HCT116 (cell line): ENCODE results near the gene FGF22. TPM values are rescaled to one million over a fixed set of nuclear protein-coding genes. Genes with fewer than 3 reads are reported as not detected.

Source experiments
- ATAC-seq: fragments of 200-7000 bp; cut with Tn5 transposase; 2 replicates; pipeline ENCODE4 v1.9.1; 2020; ENCODE audit warnings: mild to moderate bottlenecking, moderate library complexity
- BruUV-seq: library from RNA; stranded (reverse); fragments of 400-500 nt; replicated peaks from 2 replicates; lab custom pipeline; 2021; lab: Mats Ljungman, UMichigan
- CTCF ChIA-PET: fragments of 300-600 bp; sonication (Branson Sonifier 250); formaldehyde crosslinking; loops from one replicate; lab custom pipeline; 2021; ENCODE audit warnings: antibody characterized with exemption; lab: Charles Lee
- POLR2A ChIA-PET: fragments of 300-600, 350-600 bp; sonication (Branson Sonifier 250); formaldehyde crosslinking; loops from one replicate; lab custom pipeline; 2021; ENCODE audit warnings: antibody characterized with exemption; lab: Charles Lee
- RAD21 ChIA-PET, 2 experiments: fragments of 300-600 bp; sonication (Branson Sonifier 250); formaldehyde crosslinking; loops; one replicate each; lab custom pipeline; 2023; ENCODE audit warnings: low total read pairs in 2 of 2; ENCODE audit not compliant: uncharacterized antibody in 2 of 2, unreplicated experiment in 2 of 2, low non-redundant PET in 1 of 2; lab: Charles Lee
- DNase-seq: peaks from one replicate; pipeline ENCODE4 v3.0.0-alpha.2; 2010; ENCODE audit warnings: low read depth, low spot score
- H2AFZ ChIP-seq: fragments of 200-600 bp; shearing (Covaris generic), sonication (generic); 2 replicates; pipeline ENCODE4 v1.6.1; 2017; ENCODE audit warnings: low read depth, mixed run types, mixed read lengths, antibody characterized with exemption, low read length; ENCODE audit not compliant: poor library complexity, severe bottlenecking
- H3K27ac ChIP-seq: 2 replicates; pipeline ENCODE4 v1.5.1; 2012; ENCODE audit warnings: low read depth, low read length
- H3K27me3 ChIP-seq: fragments of 200-600 bp; sonication (generic); 2 replicates; pipeline ENCODE4 v1.6.1; 2016; ENCODE audit warnings: mixed run types, low read length, mixed read lengths; ENCODE audit not compliant: insufficient read depth
- H3K36me3 ChIP-seq, 2 experiments: fragments of 200-500 bp in 1 of 2; fragments of 200-600 bp in 1 of 2; sonication (Bioruptor generic) in 1 of 2; sonication (generic) in 1 of 2; 2 replicates each; pipeline versions ENCODE4 v1.5.1 to v1.6.1; 2014 to 2016; ENCODE audit warnings: low read length in 2 of 2, inconsistent platforms in 1 of 2, mixed read lengths in 1 of 2, mixed run types in 1 of 2; ENCODE audit not compliant: insufficient read depth in 2 of 2, control insufficient read depth in 1 of 2
- H3K4me1 ChIP-seq, 2 experiments: fragments of 200-600 bp in 1 of 2; sonication (generic) in 1 of 2; 2 replicates each; pipeline versions ENCODE4 v1.5.1 to v1.6.1; 2012 to 2017; ENCODE audit warnings: low read length in 2 of 2, inconsistent platforms in 1 of 2, mild to moderate bottlenecking in 1 of 2, mixed read lengths in 1 of 2, mixed run types in 1 of 2, moderate library complexity in 1 of 2; ENCODE audit not compliant: insufficient read depth in 2 of 2, control insufficient read depth in 1 of 2
- H3K4me2 ChIP-seq: fragments of 200-600 bp; sonication (generic); 2 replicates; pipeline ENCODE4 v1.6.1; 2017; ENCODE audit warnings: mixed run types, low read length, mixed read lengths
- H3K4me3 ChIP-seq, 2 experiments: fragments of 200-600 bp in 1 of 2; sonication (generic) in 1 of 2; replicated peaks in 1 of 2; 2 replicates each; pipeline ENCODE4 v1.5.1; 2011 to 2016; ENCODE audit warnings: low read length in 2 of 2, control low read depth in 1 of 2, low read depth in 1 of 2, mild to moderate bottlenecking in 1 of 2, mixed read lengths in 1 of 2, mixed run types in 1 of 2
- H3K79me2 ChIP-seq: fragments of 200-600 bp; sonication (generic); 2 replicates; pipeline ENCODE4 v1.6.1; 2017; ENCODE audit warnings: mild to moderate bottlenecking, mixed run types, low read length, moderate library complexity, mixed read lengths; ENCODE audit not compliant: insufficient read depth
- H3K9ac ChIP-seq: fragments of 200-600 bp; sonication (generic); 2 replicates; pipeline ENCODE4 v1.6.1; 2016; ENCODE audit warnings: low read length, mixed read lengths
- H3K9me2 ChIP-seq: fragments of 200-600 bp; sonication (generic), shearing (Covaris generic); 2 replicates; pipeline ENCODE4 v1.6.1; 2017; ENCODE audit warnings: mixed run types, mild to moderate bottlenecking, moderate library complexity; ENCODE audit not compliant: insufficient read depth
- H3K9me3 ChIP-seq, 2 experiments: fragments of 200-500 bp in 1 of 2; fragments of 200-600 bp in 1 of 2; sonication (Bioruptor generic) in 1 of 2; sonication (generic) in 1 of 2; 2 replicates each; pipeline ENCODE4 v1.6.1; 2014 to 2017; ENCODE audit warnings: low read length in 2 of 2, mixed read lengths in 2 of 2, inconsistent platforms in 1 of 2, low read depth in 1 of 2, mild to moderate bottlenecking in 1 of 2, mixed run types in 1 of 2, moderate library complexity in 1 of 2; ENCODE audit not compliant: control insufficient read depth in 1 of 2, insufficient read depth in 1 of 2
- H4K20me1 ChIP-seq: fragments of 200-600 bp; sonication (generic), shearing (Covaris generic); 2 replicates; pipeline ENCODE4 v1.6.1; 2017; ENCODE audit warnings: mixed run types, mild to moderate bottlenecking, moderate library complexity; ENCODE audit not compliant: insufficient read depth
- ATF3 ChIP-seq: IDR thresholded peaks from 2 replicates; pipeline ENCODE4 v1.6.1; 2012
- CEBPB ChIP-seq: IDR thresholded peaks from 2 replicates; pipeline ENCODE4 v1.6.1; 2012; ENCODE audit warnings: low read depth
- CTCF ChIP-seq, 3 experiments: fragments of 200-600 bp in 1 of 3; sonication (generic) in 1 of 3; IDR thresholded peaks in 2 of 3; conservative IDR thresholded peaks in 1 of 3; 2 replicates each; pipeline ENCODE4 v1.5.1; 2012 to 2017; ENCODE audit warnings: low read depth in 2 of 3, low read length in 2 of 3, antibody characterized with exemption in 1 of 3, borderline replicate concordance in 1 of 3, control low read depth in 1 of 3, mild to moderate bottlenecking in 1 of 3, mixed read lengths in 1 of 3, mixed run types in 1 of 3, moderate library complexity in 1 of 3; ENCODE audit not compliant: insufficient read depth in 1 of 3
- EGR1 ChIP-seq: IDR thresholded peaks from 2 replicates; pipeline ENCODE4 v1.6.1; 2012; ENCODE audit warnings: low read depth
- FOSL1 ChIP-seq: IDR thresholded peaks from 2 replicates; pipeline ENCODE4 v1.6.1; 2012; ENCODE audit warnings: low read depth
- MAX ChIP-seq: IDR thresholded peaks from 2 replicates; pipeline ENCODE4 v1.6.1; 2012
- POLR2A ChIP-seq: IDR thresholded peaks from 2 replicates; pipeline ENCODE4 v1.7.0; 2011; ENCODE audit warnings: borderline replicate concordance; ENCODE audit not compliant: insufficient read depth, insufficient read length; ENCODE audit errors: extremely low read depth
- RAD21 ChIP-seq: IDR thresholded peaks from 2 replicates; pipeline ENCODE4 v1.6.1; 2012; ENCODE audit warnings: low read depth, mild to moderate bottlenecking
- REST ChIP-seq: IDR thresholded peaks from 2 replicates; pipeline ENCODE4 v1.6.1; 2012; ENCODE audit warnings: low read depth
- SP1 ChIP-seq: IDR thresholded peaks from 2 replicates; pipeline ENCODE4 v1.6.1; 2012; ENCODE audit warnings: low read depth
- TCF7L2 ChIP-seq: IDR thresholded peaks from 2 replicates; pipeline ENCODE4 v1.7.0; 2011; ENCODE audit warnings: borderline replicate concordance, inconsistent platforms; ENCODE audit not compliant: insufficient read depth, insufficient read length; ENCODE audit errors: extremely low read depth
- YY1 ChIP-seq: IDR thresholded peaks from 2 replicates; pipeline ENCODE4 v1.6.1; 2011; ENCODE audit warnings: low read length, low read depth, moderate library complexity, mild to moderate bottlenecking; ENCODE audit not compliant: insufficient replicate concordance; ENCODE audit errors: extremely low read depth
- ZFX ChIP-seq: fragments of 450-650 bp; IDR thresholded peaks from 2 replicates; pipeline ENCODE4 v1.6.1; 2017
- intact Hi-C: fragments of 100-400 bp; cut with micrococcal nuclease; formaldehyde crosslinking; loops from 2 replicates; pipeline ENCODE4 v1.10.0; 2022
- total RNA-seq: library from RNA; stranded (reverse); gene quantifications from one replicate; pipeline ENCODE4 v1.2.1, GENCODE V29; 2021; ENCODE audit not compliant: unreplicated experiment

The FGF22 gene
- total RNA-seq, 1 experiment from 2014 or later, result 1.5 TPM

GRCh38 chr19:615619-616018 is 24.1 kb upstream of the FGF22 start:
- Histone ChIP-seq H2AFZ (no peak overlapping the region), H4K20me1 (no peaks in the 10 kb centered on the region), H3K79me2 (no peaks in the 10 kb centered on the region), H3K36me3 (peaks cover 0 to 26% of the 10 kb centered on the region in 2 experiments; a peak in 2 of 4 replicates), H3K9ac (no peak overlapping the region), H3K27ac (no peak overlapping the region), H3K4me3 (no peak overlapping the region), H3K9me2 (no peaks in the 10 kb centered on the region), H3K27me3 (no peaks in the 10 kb centered on the region), H3K4me1 (no peaks in the 10 kb centered on the region), H3K9me3 (no peaks in the 10 kb centered on the region), H3K4me2 (no peak overlapping the region)
- no peak; the same call in 1 of the 2 replicates for ATAC-seq
- ChIA-PET CTCF (no interaction called here), POLR2A (no interaction called here), RAD21 (no interaction called here)
- no peak for DNase-seq
- no TSS peak for BruUV-seq
- TF ChIP-seq MAX (no peak), SP1 (no peak), CTCF (IDR thresholded peaks at IDR 0.05 in 2 of 3, conservative IDR thresholded peaks at IDR 0.05 in 1 of 3; ENCODE audit: borderline replicate concordance in 1 of 3, insufficient read depth in 1 of 3, low read depth in 2 of 3, low read length in 2 of 3) (no peak), FOSL1 (no peak), POLR2A (no peak), YY1 (no peak), ATF3 (no peak), ZFX (no peak), REST (no peak), CEBPB (no peak), EGR1 (no peak), RAD21 (no peak), TCF7L2 (no peak)
- intact Hi-C loops, result no loop called here
